ENCODE results near the gene SNAI3.

DNA sequence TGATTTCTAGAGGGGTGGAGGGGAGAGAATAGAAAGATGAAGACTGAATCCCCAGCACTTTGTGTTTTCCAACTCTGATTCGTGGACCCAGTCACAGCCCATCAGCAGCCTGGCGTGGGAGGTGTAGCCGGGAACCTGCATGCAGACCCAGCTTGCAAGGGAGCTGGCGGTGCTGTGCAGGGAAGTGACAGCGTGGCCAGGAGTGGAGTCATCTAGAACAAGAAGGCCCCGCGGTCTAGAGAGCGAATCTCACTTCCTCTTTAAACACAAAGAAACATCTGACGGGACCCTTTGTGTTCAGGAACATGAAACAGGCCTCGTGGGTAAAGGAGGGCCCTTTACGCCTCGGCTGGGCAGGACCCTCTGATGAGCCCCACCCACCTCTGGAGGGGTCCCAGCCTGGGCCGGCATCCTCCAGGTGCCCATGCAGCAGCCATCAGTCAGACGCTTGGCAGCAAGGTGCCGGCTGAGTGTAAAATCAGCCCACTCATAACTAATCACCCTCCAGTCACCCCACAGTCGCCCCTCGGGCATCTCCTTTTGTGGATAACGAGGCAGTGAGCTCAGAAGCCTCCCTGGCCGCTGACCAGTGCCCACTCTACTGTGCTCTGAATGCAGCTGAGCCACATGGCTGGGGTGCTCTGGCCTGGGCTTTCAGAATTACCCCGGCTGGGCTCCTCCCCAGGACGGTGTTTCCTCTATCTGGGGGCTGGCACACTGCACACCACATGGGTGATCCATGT is 4.4 kb downstream of the SNAI3 start:
- TF ChIP-seq, protein P1, sequence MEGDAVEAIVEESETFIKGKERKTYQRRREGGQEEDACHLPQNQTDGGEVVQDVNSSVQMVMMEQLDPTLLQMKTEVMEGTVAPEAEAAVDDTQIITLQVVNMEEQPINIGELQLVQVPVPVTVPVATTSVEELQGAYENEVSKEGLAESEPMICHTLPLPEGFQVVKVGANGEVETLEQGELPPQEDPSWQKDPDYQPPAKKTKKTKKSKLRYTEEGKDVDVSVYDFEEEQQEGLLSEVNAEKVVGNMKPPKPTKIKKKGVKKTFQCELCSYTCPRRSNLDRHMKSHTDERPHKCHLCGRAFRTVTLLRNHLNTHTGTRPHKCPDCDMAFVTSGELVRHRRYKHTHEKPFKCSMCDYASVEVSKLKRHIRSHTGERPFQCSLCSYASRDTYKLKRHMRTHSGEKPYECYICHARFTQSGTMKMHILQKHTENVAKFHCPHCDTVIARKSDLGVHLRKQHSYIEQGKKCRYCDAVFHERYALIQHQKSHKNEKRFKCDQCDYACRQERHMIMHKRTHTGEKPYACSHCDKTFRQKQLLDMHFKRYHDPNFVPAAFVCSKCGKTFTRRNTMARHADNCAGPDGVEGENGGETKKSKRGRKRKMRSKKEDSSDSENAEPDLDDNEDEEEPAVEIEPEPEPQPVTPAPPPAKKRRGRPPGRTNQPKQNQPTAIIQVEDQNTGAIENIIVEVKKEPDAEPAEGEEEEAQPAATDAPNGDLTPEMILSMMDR (IDR thresholded peaks at IDR 0.05): no peak
- no peak for TF ChIP-seq POLR2A (IDR thresholded peaks at IDR 0.05)

Measured in stomach (tissue), 4 donors.